SK-N-SH (cell line): ENCODE results near the gene MYOD1. TPM values are rescaled to one million over a fixed set of nuclear protein-coding genes. Genes with fewer than 3 reads are reported as not detected.
A peak's percentile ranks its signal among the peaks of the same experiment; 100 is the strongest.

ENCODE experiments used
- CTCF ChIA-PET: fragments of 300-600, 350-600 bp; formaldehyde crosslinking; extraction: SDS; loops from one replicate; lab custom pipeline; 2021; lab: Yijun Ruan, JAX
- POLR2A ChIA-PET: fragments of 350-600 bp; sonication (Branson Sonifier 250); formaldehyde crosslinking; extraction: SDS; loops from one replicate; lab custom pipeline; 2020; ENCODE audit warnings: antibody characterized with exemption, inconsistent platforms; lab: Yijun Ruan, JAX
- DNase-seq: peaks from one replicate; pipeline ENCODE4 v3.0.0; 2012
- H2AFZ ChIP-seq: fragments of 200-600 bp; sonication (generic); 2 replicates; pipeline ENCODE4 v1.8.1; 2016; ENCODE audit warnings: antibody characterized with exemption, mild to moderate bottlenecking, low read depth
- H3F3A ChIP-seq: fragments of 200-600 bp; sonication (generic); replicated peaks from 2 replicates; pipeline ENCODE3; 2016; ENCODE audit warnings: antibody characterized with exemption, mild to moderate bottlenecking; ENCODE audit not compliant: insufficient read depth
- H3K27ac ChIP-seq, 2 experiments: fragments of 200-500 bp in 1 of 2; fragments of 200-600 bp in 1 of 2; sonication (Bioruptor generic) in 1 of 2; sonication (generic), shearing (Covaris generic) in 1 of 2; 2 replicates each; pipeline versions ENCODE4 v1.5.1 to v1.6.1; 2014 to 2016; ENCODE audit warnings: low read depth in 2 of 2, inconsistent platforms in 1 of 2, low read length in 1 of 2, mild to moderate bottlenecking in 1 of 2, mixed read lengths in 1 of 2
- H3K27me3 ChIP-seq: fragments of 200-600 bp; sonication (generic), shearing (Covaris generic); 2 replicates; pipeline ENCODE4 v1.6.1; 2016; ENCODE audit warnings: mixed run types; ENCODE audit not compliant: insufficient read depth
- H3K36me3 ChIP-seq, 2 experiments: fragments of 200-500 bp in 1 of 2; fragments of 200-600 bp in 1 of 2; sonication (Bioruptor generic) in 1 of 2; sonication (generic) in 1 of 2; replicated peaks in 1 of 2; 2 replicates each; pipeline versions ENCODE3 to v1.5.1; 2014 to 2016; ENCODE audit warnings: low read length in 1 of 2, mild to moderate bottlenecking in 1 of 2; ENCODE audit not compliant: insufficient read depth in 2 of 2, control insufficient read depth in 1 of 2
- H3K4me1 ChIP-seq, 2 experiments: fragments of 200-500 bp in 1 of 2; fragments of 200-600 bp in 1 of 2; sonication (Bioruptor generic) in 1 of 2; sonication (generic), shearing (Covaris generic) in 1 of 2; 2 replicates each; pipeline versions ENCODE4 v1.5.1 to v1.6.1; 2014 to 2016; ENCODE audit warnings: low read depth in 1 of 2, low read length in 1 of 2, mixed run types in 1 of 2; ENCODE audit not compliant: insufficient read depth in 2 of 2, control insufficient read depth in 1 of 2
- H3K4me2 ChIP-seq: fragments of 200-600 bp; sonication (generic), shearing (Covaris generic); 2 replicates; pipeline ENCODE4 v1.6.1; 2017; ENCODE audit warnings: mixed run types
- H3K4me3 ChIP-seq, 2 experiments: fragments of 200-500 bp in 1 of 2; fragments of 200-600 bp in 1 of 2; sonication (Bioruptor generic) in 1 of 2; sonication (generic), shearing (Covaris generic) in 1 of 2; 2 replicates each; pipeline versions ENCODE4 v1.5.1 to v1.8.1; 2014 to 2016; ENCODE audit warnings: low read depth in 2 of 2, inconsistent platforms in 1 of 2, low read length in 1 of 2, mild to moderate bottlenecking in 1 of 2, mixed read lengths in 1 of 2, moderate library complexity in 1 of 2
- H3K79me2 ChIP-seq: fragments of 200-600 bp; sonication (generic); 2 replicates; pipeline ENCODE4 v1.8.1; 2017; ENCODE audit warnings: mild to moderate bottlenecking; ENCODE audit not compliant: insufficient read depth
- H3K9ac ChIP-seq: fragments of 200-600 bp; sonication (generic); 2 replicates; pipeline ENCODE4 v1.6.1; 2017; ENCODE audit warnings: mixed run types
- H3K9me2 ChIP-seq: fragments of 200-600 bp; sonication (generic); 2 replicates; pipeline ENCODE4 v1.6.1; 2017; ENCODE audit warnings: mixed run types
- H3K9me3 ChIP-seq: fragments of 200-600 bp; sonication (generic); 2 replicates; pipeline ENCODE4 v1.6.1; 2017; ENCODE audit warnings: mixed run types, mild to moderate bottlenecking, moderate library complexity
- H4K20me1 ChIP-seq: fragments of 200-600 bp; sonication (generic); 2 replicates; pipeline ENCODE4 v1.6.1; 2017; ENCODE audit warnings: mild to moderate bottlenecking, mixed run types; ENCODE audit not compliant: insufficient read depth
- CHD2 ChIP-seq: fragments of 150-350 bp; IDR thresholded peaks from 2 replicates; pipeline ENCODE4 v1.6.1; 2018; ENCODE audit warnings: low read length; ENCODE audit not compliant: partially characterized antibody
- FOSL2 ChIP-seq: IDR thresholded peaks from 2 replicates; pipeline ENCODE4 v1.4.0; 2012; ENCODE audit warnings: low read depth, mild to moderate bottlenecking, moderate library complexity, borderline replicate concordance
- JUND ChIP-seq: IDR thresholded peaks from 2 replicates; pipeline ENCODE4 v1.4.0; 2012
- MEF2A ChIP-seq: IDR thresholded peaks from 2 replicates; pipeline ENCODE4 v1.4.0; 2012; ENCODE audit warnings: low read depth, borderline replicate concordance
- PBX3 ChIP-seq: IDR thresholded peaks from 2 replicates; pipeline ENCODE4; 2012
- POLR2AphosphoS5 ChIP-seq: IDR thresholded peaks from 2 replicates; pipeline ENCODE4 v1.6.1; 2012; ENCODE audit warnings: low read depth, low read length
- RCOR1 ChIP-seq: fragments of 150-350 bp; IDR thresholded peaks from 2 replicates; pipeline ENCODE4 v1.6.1; 2017; ENCODE audit warnings: antibody characterized with exemption, low read length
- REST ChIP-seq: IDR thresholded peaks from 2 replicates; pipeline ENCODE4 v1.6.1; 2012; ENCODE audit warnings: mild to moderate bottlenecking, low read depth, low read length, moderate library complexity
- RFX5 ChIP-seq: IDR thresholded peaks from 2 replicates; pipeline ENCODE4 v1.6.1; 2012; ENCODE audit warnings: mild to moderate bottlenecking, improper control_type of control experiment, low read length
- TCF12 ChIP-seq: IDR thresholded peaks from 2 replicates; pipeline ENCODE4 v1.4.0; 2012
- USF1 ChIP-seq: IDR thresholded peaks from 2 replicates; pipeline ENCODE4 v1.4.0; 2012; ENCODE audit warnings: low read depth, borderline replicate concordance
- USF2 ChIP-seq: fragments of 150-350 bp; IDR thresholded peaks from 2 replicates; pipeline ENCODE4 v1.6.1; 2017; ENCODE audit warnings: antibody characterized with exemption, low read length, low read depth, borderline replicate concordance
- YY1 ChIP-seq: IDR thresholded peaks from 2 replicates; pipeline ENCODE4 v1.4.0; 2012; ENCODE audit warnings: low read depth, mild to moderate bottlenecking
- WGBS: methylation state at CpG from one replicate; pipeline ENCODE4 v1.1.6; 2017; ENCODE audit warnings: low lambda C conversion rate; 5-methylcytosine and 5-hydroxymethylcytosine counted together
- polyA plus RNA-seq, 3 experiments: library from polyadenylated mRNA; depleted of rRNA; stranded (reverse); fragments of >200 nt; gene quantifications; 2 replicates each; pipeline ENCODE4 v1.2.3, GENCODE V29; 2012

The MYOD1 gene
- polyA plus RNA-seq, 1 of the 3 experiments (the other 2 are of a cell fraction), result not detected

- no peak overlapping the region for H3K27ac ChIP-seq
- TF ChIP-seq FOSL2, result 0 out of 2 replicates have a peak, but pooled peaks have one; percentile 10
- no peak for TF ChIP-seq RFX5
- H2AFZ ChIP-seq, result no peak overlapping the region
- no peaks in the 10 kb centered on the region for H3K9me3 ChIP-seq
- no peaks in the 10 kb centered on the region for H3K9me2 ChIP-seq
- ChIA-PET POLR2A (no interaction called here), CTCF (interaction anchor here (1.2 to 1.6 kb wide), 2 partner anchors 31 to 101 kb away, joined by 3 to 6 read pairs; no protein-coding TSS in a partner anchor)
- H3K79me2 ChIP-seq, result no peaks in the 10 kb centered on the region
- H3K9ac ChIP-seq, result no peak overlapping the region
- H3K27me3 ChIP-seq, result peaks cover 13% of the 10 kb centered on the region; the same call in 1 of the 2 replicates
- DNase-seq, result no peak
- H3F3A ChIP-seq, result no peaks in the 10 kb centered on the region
- H3K36me3 ChIP-seq, result no peaks in the 10 kb centered on the region
- H4K20me1 ChIP-seq, result no peaks in the 10 kb centered on the region
- 71% methylated on average over 4 of the region's 5 CpGs for WGBS
- no peaks in the 10 kb centered on the region for H3K4me1 ChIP-seq
- no peak overlapping the region for H3K4me2 ChIP-seq
- no peak overlapping the region for H3K4me3 ChIP-seq
Measured at GRCh38 chr11:17699147-17700114, 19.9 kb upstream of the MYOD1 start.

- Histone ChIP-seq H3K36me3 (no peaks in the 10 kb centered on the region), H3K27ac (no peak overlapping the region), H3K9me2 (no peaks in the 10 kb centered on the region), H3K4me2 (no peak overlapping the region), H3K9ac (no peak overlapping the region), H3K9me3 (no peaks in the 10 kb centered on the region), H3K4me3 (no peak overlapping the region), H3K4me1 (no peaks in the 10 kb centered on the region), H4K20me1 (no peaks in the 10 kb centered on the region), H3K79me2 (no peaks in the 10 kb centered on the region), H2AFZ (no peak overlapping the region), H3K27me3 (peaks cover 12% of the 10 kb centered on the region; the same call in 1 of the 2 replicates), H3F3A (no peaks in the 10 kb centered on the region)
- ChIA-PET CTCF (interaction anchor here (1.6 kb wide), 1 partner anchor 30 kb away, joined by 6 read pairs; no protein-coding TSS in a partner anchor), POLR2A (no interaction called here)
- no peak for DNase-seq
- no peak for TF ChIP-seq PBX3
- TF ChIP-seq CHD2, result no peak
- TF ChIP-seq JUND, result no peak
- TF ChIP-seq YY1, result no peak
- no peak for TF ChIP-seq MEF2A
- WGBS, result 75% methylated on average over 4 of the region's 4 CpGs
Measured at GRCh38 chr11:17700991-17701390, 18.4 kb upstream of the MYOD1 start.

GRCh38 chr11:17702876-17703275, 16.5 kb upstream of the MYOD1 start:
- 27% methylated on average over 5 of the region's 5 CpGs for WGBS

More at GRCh38 chr11:17702876-17703275, 16.5 kb upstream of the MYOD1 start:
- H3K9me2 ChIP-seq, result no peaks in the 10 kb centered on the region
- H3K4me3 ChIP-seq, result no peak overlapping the region
- no peaks in the 10 kb centered on the region for H4K20me1 ChIP-seq
- POLR2A ChIA-PET, result no interaction called here
- no peak for TF ChIP-seq POLR2AphosphoS5
- TF ChIP-seq USF2, result no peak
- no peak for TF ChIP-seq REST
- no peak for TF ChIP-seq RCOR1
- no peak for TF ChIP-seq TCF12
- TF ChIP-seq USF1, result no peak
- TF ChIP-seq, all 33 proteins: peak for 0
- no peaks in the 10 kb centered on the region for H3K27me3 ChIP-seq
- no peaks in the 10 kb centered on the region for H3K9me3 ChIP-seq
- H3K4me2 ChIP-seq, result no peak overlapping the region
- H3K9ac ChIP-seq, result no peak overlapping the region
- H2AFZ ChIP-seq, result no peak overlapping the region
- no peaks in the 10 kb centered on the region for H3K36me3 ChIP-seq
- H3F3A ChIP-seq, result no peaks in the 10 kb centered on the region
- CTCF ChIA-PET, result interaction anchor here (0.9 to 3.6 kb wide), 4 partner anchors 20 to 105 kb away, joined by 3 to 14 read pairs (median 4); no protein-coding TSS in a partner anchor
- no peaks in the 10 kb centered on the region for H3K4me1 ChIP-seq
- H3K79me2 ChIP-seq, result no peaks in the 10 kb centered on the region
- H3K27ac ChIP-seq, result no peak overlapping the region
- no peak for DNase-seq
